ENCODE results near the gene AXIN2. TPM values are rescaled to one million over a fixed set of nuclear protein-coding genes. Genes with fewer than 3 reads are reported as not detected.

Gene AXIN2
- total RNA-seq, 1 donor from 2014 or later: 1.6 TPM

DNA sequence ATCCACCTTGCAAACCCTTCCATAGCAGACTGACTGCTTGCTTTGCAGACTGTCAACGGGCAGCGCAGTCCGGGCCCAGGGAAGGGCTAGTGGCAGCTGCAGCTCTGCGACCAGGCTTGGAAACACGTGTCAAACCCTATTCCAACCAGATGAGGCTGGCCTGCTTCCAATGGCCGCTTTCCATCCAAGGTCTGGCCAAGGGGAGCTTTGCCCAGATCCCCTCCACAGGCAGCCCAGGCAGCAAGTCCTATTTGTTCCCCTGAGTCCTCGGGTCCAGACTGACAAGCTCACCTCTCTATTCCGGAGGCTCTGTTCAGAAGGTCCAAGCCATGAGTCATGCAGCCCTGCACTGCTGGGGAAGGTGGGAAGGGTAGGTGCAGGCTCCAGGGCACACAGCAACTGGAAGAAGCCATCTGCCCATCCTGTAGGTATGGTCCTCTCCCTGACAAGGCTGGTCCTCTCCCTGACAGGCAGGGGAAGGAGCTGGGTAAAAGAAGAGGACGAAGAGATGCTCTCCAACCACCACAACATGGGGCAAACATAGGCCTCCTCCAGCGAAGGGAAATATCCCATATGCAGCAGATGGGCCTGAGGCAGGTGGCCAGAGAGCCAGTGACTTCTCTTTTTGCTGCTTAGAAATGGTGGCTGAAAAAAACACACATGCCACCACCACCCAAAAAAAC, 22.6 kb upstream of the AXIN2 start:
- DNase-seq (ENCODE audit: low read depth in 2 of 2): no peak

DNA sequence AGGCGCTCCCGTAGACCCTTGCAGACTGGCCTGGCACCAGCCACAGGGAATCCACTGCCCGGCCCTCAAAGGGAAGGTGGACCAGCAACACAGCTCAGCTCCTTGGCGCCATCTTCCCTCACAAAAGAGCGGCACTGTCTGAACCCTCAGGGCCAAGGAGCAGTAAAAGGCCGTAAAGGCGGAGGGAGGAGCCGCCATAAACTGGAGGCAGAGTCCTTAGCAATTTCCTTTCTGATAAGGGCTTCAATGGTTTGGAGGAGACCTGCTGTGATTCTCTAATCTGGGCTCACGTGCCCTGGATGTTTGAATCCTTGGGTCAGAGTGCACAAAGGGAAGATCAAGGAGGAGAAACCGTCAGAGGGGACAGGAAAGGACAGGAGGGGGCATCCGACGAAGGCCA, 15.5 kb upstream of the AXIN2 start:
- DNase-seq (ENCODE audit: low read depth in 2 of 2): no peak

DNA sequence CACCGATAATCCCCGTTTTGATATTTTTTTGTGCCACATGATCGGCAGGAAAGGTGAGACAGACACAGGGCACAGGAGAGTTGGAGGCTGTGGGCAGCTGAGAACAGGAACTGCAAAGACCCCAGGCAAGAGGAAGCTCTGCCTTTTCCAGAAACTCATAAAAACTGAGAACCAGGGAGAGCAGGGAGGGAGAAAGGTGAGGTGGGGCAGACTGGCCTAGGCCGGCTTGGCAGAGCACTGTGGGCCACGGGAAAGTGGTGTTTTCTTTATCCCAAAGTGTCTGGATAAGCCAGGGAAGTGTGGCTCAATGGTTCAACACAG, 11.8 kb upstream of the AXIN2 start:
- no peak for DNase-seq (ENCODE audit: low read depth in 2 of 2)

DNA sequence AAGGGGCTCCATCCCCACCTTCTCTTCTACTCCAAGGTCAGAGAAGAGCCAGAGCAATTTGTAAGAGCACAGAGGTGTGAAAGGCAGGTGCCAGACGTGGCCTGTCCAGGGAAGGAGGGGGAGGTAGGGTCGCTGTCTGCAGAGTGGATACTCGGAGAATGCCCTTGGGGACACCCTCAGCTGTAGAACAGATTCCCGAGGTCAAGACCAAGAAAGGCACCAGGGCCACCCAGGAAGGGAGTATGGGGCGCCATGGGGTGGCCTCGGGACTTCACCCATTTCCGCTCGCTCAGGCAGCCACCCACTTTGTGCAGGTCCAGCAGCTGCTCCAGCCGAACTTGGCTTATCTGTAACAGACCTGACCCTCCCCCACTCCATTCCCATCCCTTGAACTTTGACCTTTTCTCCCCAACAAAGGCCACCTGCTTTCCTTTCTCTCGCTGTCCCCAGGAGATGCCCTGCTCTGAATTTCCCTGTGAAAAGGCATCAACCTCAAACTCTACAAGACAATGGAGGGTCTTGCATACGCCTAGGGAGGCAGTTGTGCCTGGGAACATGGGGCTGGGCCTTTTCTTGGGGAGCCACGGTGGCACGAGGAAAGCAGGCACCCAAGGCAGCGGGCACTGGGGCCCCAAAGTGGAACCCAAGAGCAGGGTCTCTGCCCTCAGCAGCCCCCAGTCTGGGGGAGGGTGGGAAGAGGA, 11.3 kb upstream of the AXIN2 start:
- DNase-seq (ENCODE audit: low read depth in 2 of 2): no peak

DNA sequence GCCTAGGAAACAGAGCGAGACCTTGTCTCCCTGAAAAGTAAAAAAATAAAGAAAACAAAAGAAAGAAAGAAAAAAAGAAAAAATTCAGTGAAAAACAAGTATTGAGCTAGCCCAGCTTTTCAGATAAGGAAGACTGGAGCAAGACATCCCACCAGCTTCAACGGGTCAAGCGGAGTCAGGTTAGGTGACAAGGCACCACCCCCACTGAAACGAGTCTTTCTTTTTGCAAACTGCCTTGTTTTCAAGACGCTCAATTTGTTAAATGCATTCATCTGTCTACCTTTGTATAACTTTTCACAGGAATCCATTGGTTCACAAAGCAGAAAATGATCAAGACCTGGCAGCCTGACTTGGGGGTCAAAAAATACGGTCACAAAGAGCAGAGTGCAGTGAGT, 10.7 kb upstream of the AXIN2 start:
- no peak for DNase-seq (ENCODE audit: low read depth in 2 of 2)

DNA sequence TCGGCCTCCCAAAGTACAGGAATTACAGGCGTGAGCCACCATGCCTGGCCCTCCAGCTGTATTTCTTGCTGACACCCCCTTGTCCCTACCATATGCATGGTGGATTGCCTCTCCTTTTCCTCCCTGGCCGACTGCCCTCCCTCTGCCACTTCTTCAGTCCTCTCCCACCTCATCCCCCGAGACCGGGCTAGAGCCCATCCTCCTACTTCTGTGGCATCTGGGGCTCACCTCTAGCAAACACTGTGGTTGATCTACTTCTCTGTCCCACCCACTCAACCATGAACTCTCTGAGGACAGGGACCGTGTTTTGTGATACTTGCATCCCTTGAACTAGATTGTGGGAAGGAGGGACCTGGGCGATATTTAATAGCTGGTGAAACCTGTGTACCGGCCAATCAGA, 7.5 kb upstream of the AXIN2 start:
- DNase-seq (ENCODE audit: low read depth in 2 of 2): no peak

DNA sequence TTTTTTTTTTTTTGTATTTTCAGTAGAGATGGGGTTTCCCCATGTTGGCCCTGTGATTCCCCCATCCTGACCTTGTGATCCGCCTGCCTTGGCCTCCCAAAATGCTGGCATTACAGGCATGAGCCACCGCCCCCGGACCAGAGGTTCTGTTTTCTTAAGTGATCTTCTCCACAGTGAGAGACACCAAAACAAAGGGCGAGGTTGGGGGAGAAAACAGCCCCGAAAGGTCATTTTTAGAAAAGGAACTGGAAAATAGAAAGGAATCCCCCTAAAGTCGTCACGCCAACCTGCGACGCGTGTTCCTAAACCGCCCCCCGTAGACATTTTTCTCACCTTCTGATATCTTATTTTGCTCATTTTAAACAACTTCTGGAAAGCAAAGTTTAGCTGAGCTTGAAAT, 6.1 kb upstream of the AXIN2 start:
- no peak for DNase-seq (ENCODE audit: low read depth in 2 of 2)

DNA sequence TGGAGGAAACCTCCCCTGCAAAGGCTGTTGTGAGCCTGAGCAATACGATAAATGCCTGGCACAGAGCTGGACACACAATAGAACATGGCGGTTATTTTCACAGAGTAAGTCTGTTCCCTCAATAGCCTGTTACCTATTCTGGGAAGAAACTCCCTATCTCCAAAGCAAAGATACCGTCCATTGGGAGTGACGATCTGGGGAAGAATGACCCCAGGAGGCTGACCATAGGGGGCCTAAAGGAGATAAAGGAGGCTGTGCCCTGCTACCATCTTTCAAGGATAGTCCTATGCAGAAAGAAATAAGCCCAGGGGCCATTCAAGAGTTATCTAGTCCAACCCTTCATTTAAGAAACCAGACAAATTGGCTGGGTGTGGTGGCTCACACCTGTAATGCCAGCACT, 4.1 kb upstream of the AXIN2 start:
- DNase-seq (ENCODE audit: low read depth in 2 of 2): no peak

DNA sequence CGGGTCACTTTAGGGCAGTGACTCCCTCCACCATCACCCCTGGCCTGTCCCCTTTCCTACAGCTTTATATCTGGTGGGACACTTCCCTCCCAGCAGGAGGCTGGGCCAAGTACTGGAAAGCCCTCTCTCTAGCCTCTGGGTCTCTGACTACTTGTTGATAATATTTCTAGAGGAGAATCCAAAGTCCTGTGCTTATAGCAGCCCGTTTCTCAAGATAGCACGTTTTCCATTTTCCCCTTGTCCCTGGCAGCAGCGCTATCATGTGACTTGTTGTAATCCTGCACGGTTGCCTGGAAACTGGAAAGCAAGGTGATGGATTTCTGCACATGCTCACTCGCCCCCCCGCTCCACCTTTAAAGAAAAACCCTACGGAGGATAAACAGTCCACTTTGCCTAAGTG, 3.3 kb upstream of the AXIN2 start:
- peak; percentile 27 to 77 for DNase-seq (ENCODE audit: low read depth in 2 of 2)

DNA sequence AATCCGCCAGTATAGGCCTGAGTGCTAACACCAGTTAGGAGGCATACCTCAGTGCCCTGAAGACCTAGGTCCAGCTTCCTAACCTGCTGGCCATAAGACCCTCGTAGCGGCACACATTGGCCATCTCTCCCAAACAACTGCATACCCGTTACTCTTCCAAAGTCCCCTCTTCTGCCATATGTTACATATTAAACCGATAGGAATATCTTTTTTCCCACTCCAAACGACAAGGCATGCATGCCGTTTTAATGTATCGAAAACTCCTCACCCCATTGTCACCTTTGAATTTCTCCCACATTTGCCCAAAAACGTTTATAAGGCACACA, 721 bp upstream of the AXIN2 start:
- no peak for DNase-seq (ENCODE audit: low read depth in 2 of 2)

DNA sequence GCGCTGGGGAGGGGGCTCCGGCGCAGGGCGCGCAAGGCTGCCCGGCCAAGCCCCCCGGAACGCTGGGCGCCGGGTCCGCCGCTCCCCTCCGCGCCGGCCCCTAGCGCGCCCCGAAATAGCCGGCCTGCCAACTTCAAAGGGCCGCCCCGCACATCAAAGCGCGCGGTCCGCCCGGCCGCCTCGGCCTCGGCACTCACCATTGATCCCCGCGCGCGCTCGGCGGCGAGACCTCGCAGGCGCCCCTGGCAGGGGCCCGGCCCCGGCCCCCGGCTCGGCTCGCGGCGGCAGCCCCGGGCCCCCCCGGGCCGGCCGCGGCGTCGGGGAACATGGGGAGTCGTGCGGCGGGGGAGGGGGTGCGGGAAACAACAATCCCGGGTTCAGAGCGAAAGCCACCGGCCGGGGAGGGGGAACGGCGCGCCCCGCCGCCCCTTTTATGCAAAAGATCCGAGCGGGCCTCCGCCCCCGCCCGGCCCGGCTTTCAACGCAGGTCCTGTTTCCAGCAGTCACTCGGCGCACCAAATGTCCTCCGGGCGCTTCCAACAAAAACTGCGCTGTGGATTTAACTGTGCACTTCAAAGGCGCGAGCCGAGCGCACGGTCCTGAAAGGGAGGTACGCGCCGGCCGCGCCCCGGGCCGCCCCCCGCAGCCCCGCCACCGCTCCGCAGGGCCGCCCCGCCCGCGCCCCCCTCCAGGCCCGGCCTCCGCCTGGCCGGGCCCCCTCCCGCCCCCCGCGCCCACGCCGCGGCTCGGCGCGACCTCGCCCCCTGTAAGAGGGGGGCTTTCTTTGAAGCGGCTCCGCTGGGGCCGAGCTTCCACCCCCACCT, 608 bp downstream of the AXIN2 start:
- peak; percentile 89 to 95 for DNase-seq (ENCODE audit: low read depth in 2 of 2)

DNA sequence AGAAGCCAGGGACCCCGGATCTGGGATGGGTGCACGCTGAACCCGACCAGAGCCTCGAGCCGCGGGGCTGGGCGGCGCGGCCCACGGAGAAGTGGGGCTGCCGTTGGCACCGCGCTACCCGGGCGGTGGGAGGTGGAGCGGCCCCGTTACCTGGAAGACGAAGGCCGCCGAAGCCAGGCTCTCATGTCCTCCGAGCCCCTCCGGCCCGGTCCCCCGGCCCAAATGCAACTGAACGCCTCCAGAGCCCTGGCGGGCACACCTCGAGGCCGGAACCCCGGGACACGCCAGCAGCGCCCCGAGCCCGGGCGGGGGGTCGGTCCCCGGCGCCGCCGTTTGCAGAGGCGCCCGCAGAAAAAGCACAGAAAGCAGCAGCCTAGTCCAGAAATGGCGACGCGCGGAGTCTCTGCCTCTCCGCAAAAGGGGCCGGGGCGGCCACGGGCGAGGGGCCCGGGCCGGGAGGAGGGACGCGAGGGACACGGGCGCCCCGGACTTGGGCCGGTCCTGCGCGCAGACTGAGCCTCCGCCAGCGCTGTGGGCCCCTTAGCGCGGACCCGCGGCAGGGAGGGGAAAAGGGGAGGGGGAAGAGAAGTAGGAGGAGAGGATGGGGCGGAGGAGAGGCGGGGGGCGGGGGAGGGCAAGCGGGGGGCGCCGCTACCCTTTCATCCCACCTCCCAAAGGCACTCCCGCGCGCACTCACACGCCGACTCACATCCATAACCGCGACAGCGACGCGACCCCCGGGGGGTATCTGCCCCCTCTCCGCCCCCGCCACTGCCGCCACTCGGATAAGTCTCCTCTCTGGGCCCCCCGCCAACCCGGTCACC, 1.4 kb downstream of the AXIN2 start:
- peak; percentile 23 to 27 for DNase-seq (ENCODE audit: low read depth in 2 of 2)

DNA sequence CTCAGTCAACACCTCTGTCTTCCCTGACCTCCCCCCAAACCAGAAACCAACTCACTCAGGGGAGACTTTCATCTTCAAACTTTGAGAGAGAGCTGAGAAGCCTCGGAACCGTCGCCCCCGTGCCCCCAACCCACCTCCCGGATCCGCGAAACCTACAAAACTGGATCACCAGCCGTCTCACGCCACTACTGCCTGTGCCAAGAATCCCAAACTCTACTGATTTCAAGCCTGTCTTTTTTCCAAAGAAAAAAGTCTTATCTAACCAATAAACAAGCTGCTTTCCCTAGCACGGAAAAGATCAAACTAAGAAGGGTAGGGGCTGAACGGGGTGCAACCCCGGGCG, 2.0 kb downstream of the AXIN2 start:
- peak in 1 of 2 donors; percentile 15 for DNase-seq (ENCODE audit: low read depth in 2 of 2)

DNA sequence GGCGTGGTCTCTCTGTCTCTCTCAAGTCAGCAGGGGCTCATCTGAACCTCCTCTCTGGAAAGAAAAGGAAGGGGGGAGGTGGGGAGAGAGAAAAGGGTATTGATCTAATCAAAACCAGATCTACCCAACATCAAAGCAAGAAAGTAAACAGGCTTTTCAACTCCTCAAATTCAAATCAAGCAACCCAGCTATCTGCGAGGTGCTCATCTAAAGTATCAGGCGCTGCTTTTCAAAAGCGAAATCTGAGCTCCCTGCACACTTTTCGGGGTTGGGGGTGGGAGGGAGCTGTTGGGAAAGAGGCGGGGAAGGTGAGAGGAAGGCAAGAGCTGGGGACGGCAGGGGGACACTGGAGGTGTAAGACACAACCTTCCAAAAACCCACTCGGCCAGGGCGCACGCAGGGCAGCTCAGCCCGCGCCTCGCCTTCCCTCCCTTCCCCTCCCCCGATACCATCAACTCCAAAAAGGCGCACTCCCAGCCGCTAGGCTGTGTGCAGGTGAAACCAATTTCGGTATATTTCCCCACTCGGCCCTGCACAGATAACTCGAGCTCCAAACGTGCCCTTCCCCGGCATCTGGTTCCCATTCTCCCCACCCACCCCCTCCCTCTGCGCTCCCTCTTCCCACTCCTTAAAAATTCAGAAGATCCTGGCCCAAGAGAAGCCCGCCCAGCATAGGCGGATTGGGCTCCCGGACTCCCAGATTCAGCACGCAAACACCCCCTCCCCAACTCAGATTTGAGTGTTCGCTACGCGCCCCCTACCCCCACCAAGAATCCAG, 2.6 kb downstream of the AXIN2 start:
- no peak for DNase-seq (ENCODE audit: low read depth in 2 of 2)

DNA sequence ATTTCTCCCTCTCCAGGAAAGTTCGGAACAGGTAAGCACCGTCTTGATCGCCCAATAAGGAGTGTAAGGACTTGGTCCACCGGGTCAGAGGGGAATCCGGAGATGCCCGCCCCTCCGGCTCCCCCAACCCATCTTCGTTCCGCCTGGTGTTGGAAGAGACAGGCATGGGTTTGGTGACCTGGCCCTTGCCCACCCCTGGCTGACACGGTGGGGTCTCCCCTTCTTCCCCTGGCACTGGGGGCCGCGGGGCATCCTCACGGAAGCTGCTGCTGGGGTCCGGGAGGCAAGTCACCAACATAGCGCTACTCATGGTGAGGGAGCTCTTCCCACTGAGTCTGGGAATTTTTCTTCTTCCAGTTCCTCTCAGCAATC, 3.2 kb downstream of the AXIN2 start:
- DNase-seq (ENCODE audit: low read depth in 2 of 2): no peak

DNA sequence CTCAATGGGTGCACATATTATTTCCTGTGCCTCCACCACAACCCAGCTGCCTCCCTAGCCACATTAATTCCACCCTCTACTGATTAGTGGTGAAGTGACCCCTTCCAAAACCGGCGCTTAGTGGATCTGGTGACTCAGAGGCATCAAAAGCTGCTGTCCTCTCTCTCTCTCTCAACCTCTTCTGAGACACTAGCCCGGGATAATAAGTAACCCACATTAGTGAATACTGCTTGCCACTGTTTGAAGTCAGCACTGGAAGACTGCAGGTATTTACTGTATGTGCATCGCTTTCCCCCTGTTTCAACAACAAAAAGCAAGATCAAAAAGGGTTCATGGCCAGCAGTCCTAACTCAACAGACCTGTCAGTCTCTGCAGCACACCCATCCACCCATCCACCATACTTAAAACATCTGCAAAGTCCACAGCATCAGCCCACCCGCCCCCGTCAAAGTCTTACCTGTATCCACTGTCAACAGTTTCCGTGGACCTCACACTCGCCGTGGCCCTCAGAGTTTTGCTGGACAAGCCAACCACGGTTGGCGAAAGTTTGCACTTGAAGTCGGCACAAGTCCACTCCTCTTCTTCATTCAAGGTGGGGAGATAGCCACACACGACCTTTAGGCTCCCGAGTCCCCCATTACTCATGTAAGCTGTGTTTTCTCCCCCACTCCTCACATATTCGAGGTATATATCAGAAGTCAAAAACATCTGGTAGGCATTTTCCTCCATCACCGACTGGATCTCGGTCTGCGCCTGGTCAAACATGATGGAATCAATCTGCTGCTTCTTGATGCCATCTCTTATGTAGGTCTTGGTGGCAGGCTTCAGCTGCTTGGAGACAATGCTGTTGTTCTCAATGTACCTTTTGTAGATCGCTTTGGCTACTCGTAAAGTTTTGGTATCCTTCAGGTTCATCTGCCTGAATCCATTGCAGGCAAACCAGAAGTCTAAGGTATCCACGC, 3.8 kb downstream of the AXIN2 start:
- DNase-seq (ENCODE audit: low read depth in 2 of 2): peak in 1 of 2 donors; percentile 29

DNA sequence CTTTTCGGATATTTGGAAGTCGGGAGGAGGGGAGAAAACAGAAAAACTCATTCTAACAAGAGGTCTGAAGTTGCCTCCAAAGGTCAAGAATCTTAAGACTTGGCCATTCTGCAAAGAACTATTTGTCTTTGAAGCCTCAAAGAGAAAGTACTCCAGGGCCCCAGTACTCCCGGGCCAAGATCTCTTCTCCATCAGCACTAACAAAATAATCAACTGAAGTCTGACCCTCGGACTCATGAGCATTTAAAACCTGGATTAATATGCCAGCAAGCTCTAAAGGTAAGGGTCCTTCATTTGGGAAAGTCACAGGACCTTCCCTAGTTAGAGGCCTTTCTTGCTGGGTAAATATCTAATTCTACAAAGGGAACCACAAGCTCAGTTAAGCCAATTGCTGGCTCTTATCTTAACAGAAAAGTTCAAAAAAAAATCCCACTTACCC, 4.5 kb downstream of the AXIN2 start:
- no peak for DNase-seq (ENCODE audit: low read depth in 2 of 2)

DNA sequence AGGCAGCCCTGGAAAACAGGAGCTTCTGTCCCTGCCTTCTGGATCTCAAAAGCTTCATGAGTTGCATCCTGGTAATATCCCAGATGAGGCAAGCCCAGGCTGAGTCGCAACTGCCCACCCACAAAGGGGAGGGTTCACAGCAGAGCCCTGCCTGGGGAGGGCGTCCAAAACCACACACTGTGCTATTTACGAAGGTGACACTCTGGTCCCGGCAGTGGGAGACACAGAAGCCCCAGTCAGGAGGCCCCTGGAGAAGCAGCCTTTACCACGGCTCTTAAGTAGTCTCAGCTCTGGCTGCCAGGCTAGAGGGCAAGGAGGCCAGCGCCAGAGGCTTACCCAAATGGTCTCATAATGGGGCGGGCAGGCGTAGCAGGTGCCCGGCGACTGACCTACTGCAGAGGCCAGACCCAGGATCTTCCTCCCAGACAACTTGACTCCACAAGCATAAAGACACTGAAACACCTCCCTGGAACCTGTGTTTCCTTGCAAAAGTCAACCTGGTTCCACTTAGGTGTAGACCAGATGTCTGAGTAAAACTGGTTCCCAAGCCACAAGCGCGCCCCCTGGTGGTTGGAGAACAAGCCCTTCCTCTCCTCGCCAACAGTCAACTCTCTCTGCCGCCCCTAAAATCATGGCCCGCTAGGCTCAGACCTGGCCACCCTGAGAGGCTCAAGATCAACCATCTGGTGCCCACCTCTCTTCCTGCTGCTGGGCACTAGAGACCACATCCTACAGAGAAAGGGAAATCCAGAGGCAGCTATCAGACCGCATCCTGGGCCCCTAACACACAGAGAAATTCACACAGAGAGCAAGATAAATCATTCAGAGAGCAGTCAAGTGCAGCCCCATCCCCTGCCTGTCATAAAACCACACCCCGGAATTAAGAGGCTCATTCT, 5.2 kb downstream of the AXIN2 start:
- peak; percentile 68 to 76 for DNase-seq (ENCODE audit: low read depth in 2 of 2)

DNA sequence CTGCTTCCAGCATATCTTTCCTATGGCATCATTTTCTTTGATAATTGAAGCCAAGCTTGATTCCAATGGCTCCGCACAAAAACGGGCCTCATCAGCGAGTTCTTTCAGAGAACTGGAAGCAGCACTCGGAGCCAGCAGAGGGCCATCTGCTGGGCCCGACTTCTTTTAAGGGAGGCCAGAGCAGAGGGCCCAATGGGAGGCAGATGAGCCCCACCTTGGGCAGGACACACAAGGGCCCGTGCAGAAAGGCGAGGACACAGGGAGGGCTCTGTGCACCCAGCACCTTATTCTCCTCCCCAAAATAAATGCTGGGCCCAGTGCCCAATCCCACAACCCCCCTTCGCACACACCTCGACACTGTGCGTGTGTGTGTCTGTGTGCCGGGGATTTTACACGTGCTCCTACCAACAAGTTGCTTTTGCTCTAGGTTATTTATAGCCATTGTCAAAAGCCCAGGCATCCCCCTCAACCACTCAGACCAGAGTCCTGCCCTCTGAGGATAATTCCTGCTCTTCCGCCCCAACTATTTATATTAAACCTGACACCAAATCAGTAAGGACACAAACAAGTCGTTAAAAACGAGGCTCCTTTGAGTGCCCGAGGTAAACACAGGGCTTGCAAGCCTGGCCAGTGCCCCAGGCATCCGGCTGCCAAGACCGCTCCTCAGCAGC, 6.8 kb downstream of the AXIN2 start:
- no peak for DNase-seq (ENCODE audit: low read depth in 2 of 2)
